Measurements from ENCODE around the gene GALNT12. TPM values are rescaled to one million over a fixed set of nuclear protein-coding genes. Genes with fewer than 3 reads are reported as not detected.
A peak's percentile ranks its signal among the peaks of the same experiment; 100 is the strongest.

GALNT12 gene
- total RNA-seq, 3 donors from 2014 or later = 2.6 to 6.6 (median 3.9) TPM

DNA sequence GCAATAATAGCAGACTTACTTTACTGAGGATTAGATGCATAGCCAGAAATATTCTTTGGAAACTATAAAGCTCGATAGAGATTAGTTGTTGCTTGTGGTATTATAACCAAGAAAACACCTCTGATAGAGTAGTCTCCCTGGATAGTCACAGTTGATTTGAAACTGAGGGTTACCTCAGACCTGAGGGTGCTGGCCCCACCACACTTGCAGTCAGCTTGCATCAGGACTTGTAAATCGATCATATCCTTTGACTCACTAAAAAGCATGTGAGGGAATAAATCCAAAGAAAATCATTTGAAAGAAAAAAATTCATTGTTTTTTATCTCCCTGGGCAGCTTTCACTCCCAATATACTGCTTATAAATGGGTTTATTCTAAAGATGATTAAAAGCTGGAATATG lies 39.4 kb downstream of the GALNT12 start:
- DNase-seq (ENCODE audit: low spot score in 2 of 2) = peak in 1 of 2 donors; percentile 2
- Histone ChIP-seq H3K27me3 (no peaks in the 10 kb centered on the region), H3K4me3 (no peak overlapping the region), H3K9me3 (no peaks in the 10 kb centered on the region), H3K27ac (no peak overlapping the region), H3K4me1 (no peaks in the 10 kb centered on the region), H3K36me3 (no peaks in the 10 kb centered on the region)
- no peak for TF ChIP-seq POLR2AphosphoS5 (IDR thresholded peaks at IDR 0.05)
- TF ChIP-seq POLR2A (IDR thresholded peaks at IDR 0.05) = no peak
- TF ChIP-seq, protein P1, sequence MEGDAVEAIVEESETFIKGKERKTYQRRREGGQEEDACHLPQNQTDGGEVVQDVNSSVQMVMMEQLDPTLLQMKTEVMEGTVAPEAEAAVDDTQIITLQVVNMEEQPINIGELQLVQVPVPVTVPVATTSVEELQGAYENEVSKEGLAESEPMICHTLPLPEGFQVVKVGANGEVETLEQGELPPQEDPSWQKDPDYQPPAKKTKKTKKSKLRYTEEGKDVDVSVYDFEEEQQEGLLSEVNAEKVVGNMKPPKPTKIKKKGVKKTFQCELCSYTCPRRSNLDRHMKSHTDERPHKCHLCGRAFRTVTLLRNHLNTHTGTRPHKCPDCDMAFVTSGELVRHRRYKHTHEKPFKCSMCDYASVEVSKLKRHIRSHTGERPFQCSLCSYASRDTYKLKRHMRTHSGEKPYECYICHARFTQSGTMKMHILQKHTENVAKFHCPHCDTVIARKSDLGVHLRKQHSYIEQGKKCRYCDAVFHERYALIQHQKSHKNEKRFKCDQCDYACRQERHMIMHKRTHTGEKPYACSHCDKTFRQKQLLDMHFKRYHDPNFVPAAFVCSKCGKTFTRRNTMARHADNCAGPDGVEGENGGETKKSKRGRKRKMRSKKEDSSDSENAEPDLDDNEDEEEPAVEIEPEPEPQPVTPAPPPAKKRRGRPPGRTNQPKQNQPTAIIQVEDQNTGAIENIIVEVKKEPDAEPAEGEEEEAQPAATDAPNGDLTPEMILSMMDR (IDR thresholded peaks at IDR 0.05) = no peak
- intact Hi-C loops (cut with DNase I; ENCODE audit: low total_unique reads) = no loop called here

GRCh38 chr9:98848450-98849149 lies 41.1 kb downstream of the GALNT12 start:
- Histone ChIP-seq H3K9me3 (no peaks in the 10 kb centered on the region), H3K4me3 (peak overlapping the region; percentile 13 to 56 (median 35)), H3K36me3 (no peaks in the 10 kb centered on the region), H3K4me1 (no peaks in the 10 kb centered on the region), H3K27ac (peak overlapping the region; percentile 51 to 60), H3K27me3 (no peaks in the 10 kb centered on the region)
- TF ChIP-seq, protein P1 (IDR thresholded peaks at IDR 0.05) = peak; percentile 88 to 92 (median 89)
- TF ChIP-seq POLR2AphosphoS5 (IDR thresholded peaks at IDR 0.05) (peak in 1 of 3 donors; percentile 29), POLR2A (IDR thresholded peaks at IDR 0.05) (no peak)
- peak; percentile 89 to 95 for DNase-seq (ENCODE audit: low spot score in 2 of 2)
- intact Hi-C loops (cut with DNase I; ENCODE audit: low total_unique reads) = no loop called here

- Histone ChIP-seq H3K4me1 (no peaks in the 10 kb centered on the region), H3K36me3 (no peaks in the 10 kb centered on the region), H3K4me3 (no peak overlapping the region), H3K27ac (no peak overlapping the region), H3K9me3 (no peaks in the 10 kb centered on the region), H3K27me3 (no peaks in the 10 kb centered on the region)
- intact Hi-C loops (cut with DNase I; ENCODE audit: low total_unique reads) = no loop called here
- no peak for TF ChIP-seq POLR2A (IDR thresholded peaks at IDR 0.05)
- TF ChIP-seq POLR2AphosphoS5 (IDR thresholded peaks at IDR 0.05) = no peak
- no peak for DNase-seq (ENCODE audit: low spot score in 2 of 2)
Measured at GRCh38 chr9:98849563-98849962, 42.1 kb downstream of the GALNT12 start.

- no peaks in the 10 kb centered on the region for H3K36me3 ChIP-seq
- no peaks in the 10 kb centered on the region for H3K27me3 ChIP-seq
- intact Hi-C loops (cut with DNase I; ENCODE audit: low total_unique reads) = no loop called here
- DNase-seq (ENCODE audit: low spot score in 2 of 2) = peak in 1 of 2 donors; percentile 28
- no peaks in the 10 kb centered on the region for H3K4me1 ChIP-seq
- TF ChIP-seq, protein P1 (IDR thresholded peaks at IDR 0.05) = no peak
- H3K4me3 ChIP-seq = no peak overlapping the region
- no peak overlapping the region for H3K27ac ChIP-seq
- H3K9me3 ChIP-seq = peaks cover 0 to 11% of the 10 kb centered on the region in 2 donors
Measured at GRCh38 chr9:98850851-98851729, 43.6 kb downstream of the GALNT12 start.

DNA sequence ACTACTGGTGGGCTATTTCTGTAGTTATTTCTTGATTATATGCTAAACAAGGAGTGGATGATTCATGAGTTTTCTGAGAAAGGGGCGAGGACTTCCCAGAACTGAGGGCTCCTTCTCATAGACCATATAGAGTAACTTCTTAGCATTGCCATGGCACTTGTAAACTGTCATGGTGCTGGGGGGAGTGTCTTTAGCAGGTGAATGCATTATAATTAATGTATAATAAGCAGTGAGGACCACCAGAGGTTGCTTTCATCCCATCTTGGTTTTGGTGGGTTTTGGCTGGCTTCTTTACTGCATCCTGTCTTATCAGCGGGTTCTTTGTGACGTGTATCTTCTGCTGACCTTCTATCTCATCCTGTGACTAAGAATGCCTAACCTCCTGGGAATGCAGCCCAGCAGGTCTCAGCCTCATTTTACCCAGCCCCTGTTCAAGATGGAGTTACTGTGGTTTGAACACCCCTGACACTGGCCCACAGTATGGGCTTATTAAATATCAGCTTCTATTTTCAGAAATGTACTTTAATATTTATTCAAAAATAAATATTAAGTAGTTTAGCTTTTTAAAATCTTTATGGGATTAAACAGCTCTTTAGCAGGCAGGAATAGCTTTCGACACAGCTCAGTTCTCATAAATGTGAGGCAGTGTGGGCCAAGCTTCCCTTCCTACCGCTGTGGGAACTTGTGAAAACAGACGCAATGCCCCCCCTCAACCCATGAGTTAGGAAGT lies 44.4 kb downstream of the GALNT12 start:
- no peaks in the 10 kb centered on the region for H3K4me1 ChIP-seq
- TF ChIP-seq, protein P1 (IDR thresholded peaks at IDR 0.05) = no peak
- TF ChIP-seq POLR2AphosphoS5 (IDR thresholded peaks at IDR 0.05) = no peak
- TF ChIP-seq POLR2A (IDR thresholded peaks at IDR 0.05) = no peak
- no peaks in the 10 kb centered on the region for H3K36me3 ChIP-seq
- intact Hi-C loops (cut with DNase I; ENCODE audit: low total_unique reads) = no loop called here
- no peaks in the 10 kb centered on the region for H3K27me3 ChIP-seq
- H3K27ac ChIP-seq = no peak overlapping the region
- H3K9me3 ChIP-seq = peaks cover 0 to 18% of the 10 kb centered on the region in 2 donors
- peak in 1 of 2 donors; percentile 12 for DNase-seq (ENCODE audit: low spot score in 2 of 2)
- no peak overlapping the region for H3K4me3 ChIP-seq

Measured in breast epithelium (tissue), 4 donors.